ENCODE results near the gene REEP1. TPM values are rescaled to one million over a fixed set of nuclear protein-coding genes. Genes with fewer than 3 reads are reported as not detected.

REEP1 gene
- total RNA-seq, 4 donors from 2014 or later = 9.7 to 24.5 (median 13.4) TPM

- Histone ChIP-seq H3K27ac (no peak overlapping the region), H3K4me3 (no peak overlapping the region), H3K9me3 (peaks cover 0 to 6% of the 10 kb centered on the region in 2 donors), H3K4me1 (no peaks in the 10 kb centered on the region), H3K36me3 (no peaks in the 10 kb centered on the region), H3K27me3 (no peaks in the 10 kb centered on the region)
- DNase-seq = no peak
- intact Hi-C loops (cut with DNase I; ENCODE audit: low total_unique reads) = no loop called here
- TF ChIP-seq CTCF (IDR thresholded peaks at IDR 0.05) = no peak
- no peak for TF ChIP-seq POLR2A (IDR thresholded peaks at IDR 0.05)
Observed at GRCh38 chr2:86275962-86276361, 61.5 kb downstream of the REEP1 start.

GRCh38 chr2:86275384-86275799 lies 62.0 kb downstream of the REEP1 start:
- H3K4me1 ChIP-seq = no peaks in the 10 kb centered on the region
- no peak overlapping the region for H3K4me3 ChIP-seq
- TF ChIP-seq POLR2A (IDR thresholded peaks at IDR 0.05) (no peak), CTCF (IDR thresholded peaks at IDR 0.05) (no peak)
- no peaks in the 10 kb centered on the region for H3K27me3 ChIP-seq
- no peaks in the 10 kb centered on the region for H3K36me3 ChIP-seq
- no peak for DNase-seq
- no peak overlapping the region for H3K27ac ChIP-seq
- H3K9me3 ChIP-seq = peaks cover 0 to 6% of the 10 kb centered on the region in 2 donors
- intact Hi-C loops (cut with DNase I; ENCODE audit: low total_unique reads) = no loop called here

GRCh38 chr2:86274918-86275275 lies 62.5 kb downstream of the REEP1 start:
- intact Hi-C loops (cut with DNase I; ENCODE audit: low total_unique reads) = no loop called here
- no peak for DNase-seq
- Histone ChIP-seq H3K27me3 (no peaks in the 10 kb centered on the region), H3K4me1 (no peaks in the 10 kb centered on the region), H3K27ac (no peak overlapping the region), H3K9me3 (peaks cover 0 to 6% of the 10 kb centered on the region in 2 donors), H3K36me3 (no peaks in the 10 kb centered on the region), H3K4me3 (no peak overlapping the region)
- TF ChIP-seq POLR2A (IDR thresholded peaks at IDR 0.05) = no peak
- no peak for TF ChIP-seq CTCF (IDR thresholded peaks at IDR 0.05)

- TF ChIP-seq POLR2A (IDR thresholded peaks at IDR 0.05) = no peak
- TF ChIP-seq CTCF (IDR thresholded peaks at IDR 0.05) = no peak
- intact Hi-C loops (cut with DNase I; ENCODE audit: low total_unique reads) = no loop called here
Observed at GRCh38 chr2:86274265-86274917, 63.0 kb downstream of the REEP1 start.

GRCh38 chr2:86272111-86272510 lies 65.3 kb downstream of the REEP1 start:
- no peak for TF ChIP-seq CTCF (IDR thresholded peaks at IDR 0.05)
- TF ChIP-seq POLR2A (IDR thresholded peaks at IDR 0.05) = no peak
- no peaks in the 10 kb centered on the region for H3K36me3 ChIP-seq
- no peaks in the 10 kb centered on the region for H3K4me1 ChIP-seq
- intact Hi-C loops (cut with DNase I; ENCODE audit: low total_unique reads) = no loop called here
- H3K4me3 ChIP-seq = no peak overlapping the region
- no peaks in the 10 kb centered on the region for H3K27me3 ChIP-seq
- peaks cover 0 to 6% of the 10 kb centered on the region in 2 donors for H3K9me3 ChIP-seq
- DNase-seq = no peak
- no peak overlapping the region for H3K27ac ChIP-seq

More at GRCh38 chr2:86274265-86274917, 63.0 kb downstream of the REEP1 start:
- Histone ChIP-seq H3K4me3 (no peak overlapping the region), H3K9me3 (peaks cover 0 to 6% of the 10 kb centered on the region in 2 donors), H3K27me3 (no peaks in the 10 kb centered on the region), H3K4me1 (no peaks in the 10 kb centered on the region), H3K27ac (no peak overlapping the region), H3K36me3 (no peaks in the 10 kb centered on the region)
- DNase-seq = no peak

Data from uterus (tissue), 4 donors.